Activated CD8-positive, alpha-beta T cell treated with anti-CD3 and anti-CD28 coated beads, Interleukin-2, amount 10 ng/mL, durations not matched to agents 7 days and 5 days (primary cell): ENCODE results near the gene COL4A1. TPM values are rescaled to one million over a fixed set of nuclear protein-coding genes. Genes with fewer than 3 reads are reported as not detected.

ENCODE experiments used
- ATAC-seq: fragments of 150-1000 bp; cut with Tn5 transposase; one replicate; pipeline ENCODE4 v1.10.0; 2021; ENCODE audit warnings: moderate library complexity
- CTCF ChIA-PET: fragments of 350-600 bp; sonication (Branson Sonifier 250); formaldehyde crosslinking; loops from one replicate; lab custom pipeline; 2021; ENCODE audit warnings: antibody characterized with exemption; lab: Charles Lee
- POLR2A ChIA-PET: fragments of 350-600 bp; sonication (Branson Sonifier 250); formaldehyde crosslinking; loops from one replicate; lab custom pipeline; 2021; ENCODE audit warnings: antibody characterized with exemption; lab: Charles Lee
- DNase-seq: peaks from one replicate; pipeline ENCODE4 v3.0.0-alpha.2; 2020
- H3K27ac Mint-ChIP-seq: one replicate; pipeline ENCODE4 v1.8.0; 2021; ENCODE audit warnings: mild to moderate bottlenecking, mixed read lengths
- H3K27me3 Mint-ChIP-seq: one replicate; pipeline ENCODE4 v1.8.0; 2021; ENCODE audit warnings: low read depth, mixed read lengths
- H3K36me3 Mint-ChIP-seq: one replicate; pipeline ENCODE4 v1.8.0; 2021; ENCODE audit warnings: low read depth, mixed read lengths
- H3K4me1 Mint-ChIP-seq: one replicate; pipeline ENCODE4 v1.8.0; 2021; ENCODE audit warnings: low read depth, mixed read lengths
- H3K4me3 Mint-ChIP-seq: one replicate; pipeline ENCODE4 v1.8.0; 2021; ENCODE audit warnings: mild to moderate bottlenecking, mixed read lengths
- H3K9me3 Mint-ChIP-seq: one replicate; pipeline ENCODE4 v1.8.0; 2022; ENCODE audit warnings: mixed read lengths; ENCODE audit not compliant: insufficient read depth
- total RNA-seq, 2 experiments: library from RNA; stranded (reverse); gene quantifications; one replicate each; pipeline ENCODE4 v1.2.3, GENCODE V29; 2021

COL4A1 gene
- total RNA-seq, 2 experiments from 2014 or later: not detected

- DNase-seq (no peak), ATAC-seq (no peak)
- ChIA-PET CTCF (no interaction called here), POLR2A (no interaction called here)
- no peaks in the 10 kb centered on the region for H3K36me3 Mint-ChIP-seq
- H3K27ac Mint-ChIP-seq: no peak overlapping the region
- H3K4me3 Mint-ChIP-seq: no peak overlapping the region
- no peaks in the 10 kb centered on the region for H3K4me1 Mint-ChIP-seq
- no peaks in the 10 kb centered on the region for H3K9me3 Mint-ChIP-seq
- no peaks in the 10 kb centered on the region for H3K27me3 Mint-ChIP-seq
Measured at GRCh38 chr13:110110783-110111182, 196.2 kb downstream of the COL4A1 start.

- H3K27me3 Mint-ChIP-seq: no peaks in the 10 kb centered on the region
- H3K27ac Mint-ChIP-seq: no peak overlapping the region
- ChIA-PET CTCF (no interaction called here), POLR2A (no interaction called here)
- DNase-seq (no peak), ATAC-seq (no peak)
- no peaks in the 10 kb centered on the region for H3K36me3 Mint-ChIP-seq
- H3K4me3 Mint-ChIP-seq: no peak overlapping the region
- H3K9me3 Mint-ChIP-seq: no peaks in the 10 kb centered on the region
- H3K4me1 Mint-ChIP-seq: no peaks in the 10 kb centered on the region
Measured at GRCh38 chr13:110109910-110110309, 197.0 kb downstream of the COL4A1 start.

- no peak overlapping the region for H3K4me3 Mint-ChIP-seq
- CTCF ChIA-PET: no interaction called here
Measured at GRCh38 chr13:110109140-110109783, 197.7 kb downstream of the COL4A1 start.

GRCh38 chr13:110108348-110109139 lies 198.4 kb downstream of the COL4A1 start:
- no peaks in the 10 kb centered on the region for H3K27me3 Mint-ChIP-seq
- H3K9me3 Mint-ChIP-seq: no peaks in the 10 kb centered on the region
- DNase-seq: no peak
- POLR2A ChIA-PET: no interaction called here
- H3K4me3 Mint-ChIP-seq: no peak overlapping the region
- ATAC-seq: no peak
- CTCF ChIA-PET: no interaction called here
- no peaks in the 10 kb centered on the region for H3K36me3 Mint-ChIP-seq
- H3K4me1 Mint-ChIP-seq: no peaks in the 10 kb centered on the region
- H3K27ac Mint-ChIP-seq: no peak overlapping the region

More at GRCh38 chr13:110109140-110109783, 197.7 kb downstream of the COL4A1 start:
- DNase-seq: no peak
- H3K4me1 Mint-ChIP-seq: no peaks in the 10 kb centered on the region
- H3K27me3 Mint-ChIP-seq: no peaks in the 10 kb centered on the region
- no peak for ATAC-seq
- POLR2A ChIA-PET: no interaction called here
- no peaks in the 10 kb centered on the region for H3K9me3 Mint-ChIP-seq
- no peaks in the 10 kb centered on the region for H3K36me3 Mint-ChIP-seq
- no peak overlapping the region for H3K27ac Mint-ChIP-seq

- DNase-seq (peak; percentile 4), ATAC-seq (no peak)
- ChIA-PET CTCF (no interaction called here), POLR2A (no interaction called here)
- Mint-ChIP-seq H3K4me1 (no peaks in the 10 kb centered on the region), H3K36me3 (no peaks in the 10 kb centered on the region), H3K4me3 (no peak overlapping the region), H3K27ac (no peak overlapping the region), H3K9me3 (no peaks in the 10 kb centered on the region), H3K27me3 (no peaks in the 10 kb centered on the region)
Measured at GRCh38 chr13:110107568-110108347, 199.2 kb downstream of the COL4A1 start.

- H3K36me3 Mint-ChIP-seq: no peaks in the 10 kb centered on the region
- H3K27me3 Mint-ChIP-seq: no peaks in the 10 kb centered on the region
- no peak overlapping the region for H3K4me3 Mint-ChIP-seq
- DNase-seq: peak; percentile 15
- no peaks in the 10 kb centered on the region for H3K4me1 Mint-ChIP-seq
- H3K9me3 Mint-ChIP-seq: no peaks in the 10 kb centered on the region
- POLR2A ChIA-PET: no interaction called here
- CTCF ChIA-PET: no interaction called here
- ATAC-seq: no peak
- no peak overlapping the region for H3K27ac Mint-ChIP-seq
Measured at GRCh38 chr13:110106726-110107125, 200.2 kb downstream of the COL4A1 start.

GRCh38 chr13:110105136-110105535 lies 201.8 kb downstream of the COL4A1 start:
- no peak overlapping the region for H3K27ac Mint-ChIP-seq
- H3K4me3 Mint-ChIP-seq: no peak overlapping the region
- ChIA-PET POLR2A (no interaction called here), CTCF (no interaction called here)
- H3K9me3 Mint-ChIP-seq: no peaks in the 10 kb centered on the region
- DNase-seq (no peak), ATAC-seq (no peak)
- H3K4me1 Mint-ChIP-seq: no peaks in the 10 kb centered on the region
- H3K36me3 Mint-ChIP-seq: no peaks in the 10 kb centered on the region
- no peaks in the 10 kb centered on the region for H3K27me3 Mint-ChIP-seq

- no peaks in the 10 kb centered on the region for H3K9me3 Mint-ChIP-seq
- no peak for DNase-seq
- ChIA-PET POLR2A (no interaction called here), CTCF (no interaction called here)
- no peak overlapping the region for H3K27ac Mint-ChIP-seq
- no peak overlapping the region for H3K4me3 Mint-ChIP-seq
- H3K27me3 Mint-ChIP-seq: no peaks in the 10 kb centered on the region
- H3K36me3 Mint-ChIP-seq: no peaks in the 10 kb centered on the region
- no peak for ATAC-seq
- no peaks in the 10 kb centered on the region for H3K4me1 Mint-ChIP-seq
Measured at GRCh38 chr13:110103534-110103933, 203.4 kb downstream of the COL4A1 start.

GRCh38 chr13:110103026-110103425 lies 203.9 kb downstream of the COL4A1 start:
- POLR2A ChIA-PET: no interaction called here
- no peak for ATAC-seq
- no peaks in the 10 kb centered on the region for H3K4me1 Mint-ChIP-seq

GRCh38 chr13:110102053-110102452 lies 204.9 kb downstream of the COL4A1 start:
- no peak for ATAC-seq
- Mint-ChIP-seq H3K27ac (no peak overlapping the region), H3K36me3 (no peaks in the 10 kb centered on the region), H3K4me3 (no peak overlapping the region), H3K27me3 (no peaks in the 10 kb centered on the region), H3K4me1 (no peaks in the 10 kb centered on the region), H3K9me3 (no peaks in the 10 kb centered on the region)
- POLR2A ChIA-PET: no interaction called here
- CTCF ChIA-PET: no interaction called here
- no peak for DNase-seq

More at GRCh38 chr13:110103026-110103425, 203.9 kb downstream of the COL4A1 start:
- Mint-ChIP-seq H3K27me3 (no peaks in the 10 kb centered on the region), H3K27ac (no peak overlapping the region), H3K4me3 (no peak overlapping the region), H3K36me3 (no peaks in the 10 kb centered on the region), H3K9me3 (no peaks in the 10 kb centered on the region)
- CTCF ChIA-PET: no interaction called here
- no peak for DNase-seq

- H3K4me3 Mint-ChIP-seq: no peak overlapping the region
- no peaks in the 10 kb centered on the region for H3K36me3 Mint-ChIP-seq
- H3K9me3 Mint-ChIP-seq: no peaks in the 10 kb centered on the region
- H3K27me3 Mint-ChIP-seq: no peaks in the 10 kb centered on the region
- ChIA-PET CTCF (no interaction called here), POLR2A (no interaction called here)
- H3K27ac Mint-ChIP-seq: no peak overlapping the region
- no peak for ATAC-seq
- no peaks in the 10 kb centered on the region for H3K4me1 Mint-ChIP-seq
- no peak for DNase-seq
Measured at GRCh38 chr13:110099922-110100321, 207.0 kb downstream of the COL4A1 start.
